ENCODE data around the gene ACSF2. TPM values are rescaled to one million over a fixed set of nuclear protein-coding genes. Genes with fewer than 3 reads are reported as not detected.

The ACSF2 gene
- total and polyA plus RNA-seq, 2 experiments from 2014 or later, result 43.1 to 47.9 TPM

- no peak overlapping the region for H2AFZ ChIP-seq
- TF ChIP-seq CTCF (IDR thresholded peaks at IDR 0.05; ENCODE audit: poor library complexity) (no peak), EZH2phosphoT487 (IDR thresholded peaks at IDR 0.05; ENCODE audit: low read depth, severe bottlenecking, unreplicated experiment) (no peak), EZH2 (IDR thresholded peaks at IDR 0.05; ENCODE audit: borderline replicate concordance) (no peak)
- peak overlapping the region; percentile 31 for H3K27ac ChIP-seq
Observed at GRCh38 chr17:50505591-50506130, 79.6 kb downstream of the ACSF2 start.

DNA sequence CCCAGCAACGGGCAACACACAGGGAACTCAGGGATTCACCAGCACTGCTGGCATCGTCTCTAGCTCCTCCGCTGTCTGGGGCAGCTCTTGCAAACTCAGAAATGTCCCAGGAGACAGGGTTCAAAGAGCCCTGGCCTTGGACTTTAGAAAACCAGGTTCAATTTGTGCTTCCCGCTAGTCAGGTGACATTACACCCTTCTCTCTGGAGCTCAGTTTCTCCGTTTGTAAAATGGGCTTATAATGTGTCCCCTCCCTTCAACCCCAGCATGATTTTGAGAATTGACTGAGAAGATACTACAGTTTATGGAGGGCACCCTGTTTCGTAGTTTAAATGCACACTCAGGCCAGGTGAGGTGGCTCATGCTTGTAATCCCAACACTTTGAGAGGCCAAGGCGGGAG lies 80.3 kb downstream of the ACSF2 start:
- Histone ChIP-seq H3K4me3 (no peak overlapping the region), H3K4me2 (no peak overlapping the region), H3K27me3 (no peaks in the 10 kb centered on the region), H3K9me2 (replicated peaks; ENCODE audit: insufficient read depth) (no peaks in the 10 kb centered on the region), H2AFZ (no peak overlapping the region), H3K36me3 (replicated peaks; ENCODE audit: insufficient read depth, low read depth) (no peaks in the 10 kb centered on the region), H4K20me1 (ENCODE audit: insufficient read depth, poor library complexity, severe bottlenecking) (no peaks in the 10 kb centered on the region), H3K27ac (no peak overlapping the region), H3K79me2 (no peaks in the 10 kb centered on the region), H3K4me1 (ENCODE audit: insufficient read depth) (peaks cover 4% of the 10 kb centered on the region), H3K9me3 (ENCODE audit: low read depth) (no peaks in the 10 kb centered on the region)
- 86% methylated on average over 7 of the region's 7 CpGs for WGBS (ENCODE audit: low lambda C conversion rate, missing lambda C conversion rate)
- DNase-seq (ENCODE audit: low spot score), result no peak
- TF ChIP-seq EZH2 (IDR thresholded peaks at IDR 0.05; ENCODE audit: borderline replicate concordance) (no peak), EZH2phosphoT487 (IDR thresholded peaks at IDR 0.05; ENCODE audit: low read depth, severe bottlenecking, unreplicated experiment) (no peak), CTCF (IDR thresholded peaks at IDR 0.05; ENCODE audit: poor library complexity) (no peak)

More at GRCh38 chr17:50505591-50506130, 79.6 kb downstream of the ACSF2 start:
- Histone ChIP-seq H3K27me3 (no peaks in the 10 kb centered on the region), H3K9me2 (replicated peaks; ENCODE audit: insufficient read depth) (no peaks in the 10 kb centered on the region), H3K9me3 (ENCODE audit: low read depth) (no peaks in the 10 kb centered on the region), H3K4me3 (no peak overlapping the region), H3K36me3 (replicated peaks; ENCODE audit: insufficient read depth, low read depth) (no peaks in the 10 kb centered on the region), H3K4me1 (ENCODE audit: insufficient read depth) (peaks cover 4% of the 10 kb centered on the region), H3K79me2 (no peaks in the 10 kb centered on the region), H3K4me2 (no peak overlapping the region), H4K20me1 (ENCODE audit: insufficient read depth, poor library complexity, severe bottlenecking) (no peaks in the 10 kb centered on the region)
- 72% methylated on average over 7 of the region's 7 CpGs for WGBS (ENCODE audit: low lambda C conversion rate, missing lambda C conversion rate)
- DNase-seq (ENCODE audit: low spot score), result no peak

- TF ChIP-seq EZH2 (IDR thresholded peaks at IDR 0.05; ENCODE audit: borderline replicate concordance) (no peak), EZH2phosphoT487 (IDR thresholded peaks at IDR 0.05; ENCODE audit: low read depth, severe bottlenecking, unreplicated experiment) (no peak), CTCF (IDR thresholded peaks at IDR 0.05; ENCODE audit: poor library complexity) (peak; percentile 31)
- Histone ChIP-seq H3K79me2 (no peaks in the 10 kb centered on the region), H4K20me1 (ENCODE audit: insufficient read depth, poor library complexity, severe bottlenecking) (no peaks in the 10 kb centered on the region), H3K4me3 (peak within 1 kb of the TSS; percentile 40), H3K9me2 (replicated peaks; ENCODE audit: insufficient read depth) (no peaks in the 10 kb centered on the region), H3K9me3 (ENCODE audit: low read depth) (no peaks in the 10 kb centered on the region), H2AFZ (peak within 1 kb of the TSS; percentile 61), H3K27ac (peak within 1 kb of the TSS; percentile 59), H3K4me1 (ENCODE audit: insufficient read depth) (peaks cover 4% of the 10 kb centered on the region), H3K4me2 (peak within 1 kb of the TSS; percentile 86), H3K36me3 (replicated peaks; ENCODE audit: insufficient read depth, low read depth) (no peaks in the 10 kb centered on the region), H3K27me3 (no peaks in the 10 kb centered on the region)
- peak; percentile 92 for DNase-seq (ENCODE audit: low spot score)
- WGBS (ENCODE audit: low lambda C conversion rate, missing lambda C conversion rate), result 15% methylated on average over 45 of the region's 66 CpGs
Observed at GRCh38 chr17:50507871-50508572, 82.0 kb downstream of the ACSF2 start, which contains the start of gene MYCBPAP. TSS of gene MYCBPAP (plus strand) at chr17:50508439. CDS start at chr17:50508675, 236 bp downstream.
